ENCODE results near the gene OSBPL2.

OSBPL2 gene

GRCh38 chr20:62302341-62303061 is 64.2 kb downstream of the OSBPL2 start, which contains the start of gene ADRM1:
Gene ADRM1, plus strand, starts transcription at chr20:62302997. Its CDS starts 572 bp downstream, at chr20:62303569.
- peaks cover 0 to 56% of the 10 kb centered on the region in 2 experiments; a peak in 1 of 3 replicates for H3K36me3 ChIP-seq (ENCODE audit: control insufficient read depth in 2 of 2, insufficient read depth in 1 of 2, low read length in 2 of 2)
- no peaks in the 10 kb centered on the region for H3K9me3 ChIP-seq (ENCODE audit: control insufficient read depth, insufficient read depth, low read depth, low read length)
- CTCF ChIA-PET = interaction anchor here (0.6 to 1.1 kb wide), 7 partner anchors 66 to 197 kb away, joined by 3 to 10 read pairs (median 3); no protein-coding TSS in a partner anchor
- peaks cover 8% of the 10 kb centered on the region for H3K4me1 ChIP-seq (ENCODE audit: control insufficient read depth, insufficient read depth, low read length)
- POLR2A ChIA-PET = interaction anchor here (0.6 to 1.2 kb wide), 9 partner anchors 48 to 489 kb away, joined by 3 to 15 read pairs (median 4); partner anchors contain the start of genes LAMA5 and RPS21
- H3K27ac ChIP-seq (ENCODE audit: extremely low read depth, low read depth, low read length) = peak within 1 kb of the TSS; percentile 91
- H3K4me3 ChIP-seq (ENCODE audit: low read depth, low read length) = peak within 1 kb of the TSS; percentile 92
- peak; percentile 71 for TF ChIP-seq ZXDB (tag by site-specific recombination; IDR thresholded peaks at IDR 0.05)
- TF ChIP-seq ZNF174 (tag by site-specific recombination; IDR thresholded peaks at IDR 0.05) = no peak
- TF ChIP-seq ZSCAN23 (tag by site-specific recombination; IDR thresholded peaks at IDR 0.05) = no peak
- no peak for TF ChIP-seq ZNF311 (tag by site-specific recombination; IDR thresholded peaks at IDR 0.05; ENCODE audit: borderline replicate concordance)
- TF ChIP-seq ZNF37A (tag by site-specific recombination; IDR thresholded peaks at IDR 0.05) = no peak
- TF ChIP-seq ZNF302 (tag by site-specific recombination; IDR thresholded peaks at IDR 0.05; ENCODE audit: low read depth) = no peak
- no peak for TF ChIP-seq TRIM28 (IDR thresholded peaks at IDR 0.05; ENCODE audit: borderline replicate concordance, low read length)
- TF ChIP-seq ZNF549 (tag by site-specific recombination; IDR thresholded peaks at IDR 0.05) = no peak
- TF ChIP-seq HOXD13 (CRISPR knock-in tag; IDR thresholded peaks at IDR 0.05; ENCODE audit: borderline replicate concordance) = no peak
- TF ChIP-seq, protein P1, sequence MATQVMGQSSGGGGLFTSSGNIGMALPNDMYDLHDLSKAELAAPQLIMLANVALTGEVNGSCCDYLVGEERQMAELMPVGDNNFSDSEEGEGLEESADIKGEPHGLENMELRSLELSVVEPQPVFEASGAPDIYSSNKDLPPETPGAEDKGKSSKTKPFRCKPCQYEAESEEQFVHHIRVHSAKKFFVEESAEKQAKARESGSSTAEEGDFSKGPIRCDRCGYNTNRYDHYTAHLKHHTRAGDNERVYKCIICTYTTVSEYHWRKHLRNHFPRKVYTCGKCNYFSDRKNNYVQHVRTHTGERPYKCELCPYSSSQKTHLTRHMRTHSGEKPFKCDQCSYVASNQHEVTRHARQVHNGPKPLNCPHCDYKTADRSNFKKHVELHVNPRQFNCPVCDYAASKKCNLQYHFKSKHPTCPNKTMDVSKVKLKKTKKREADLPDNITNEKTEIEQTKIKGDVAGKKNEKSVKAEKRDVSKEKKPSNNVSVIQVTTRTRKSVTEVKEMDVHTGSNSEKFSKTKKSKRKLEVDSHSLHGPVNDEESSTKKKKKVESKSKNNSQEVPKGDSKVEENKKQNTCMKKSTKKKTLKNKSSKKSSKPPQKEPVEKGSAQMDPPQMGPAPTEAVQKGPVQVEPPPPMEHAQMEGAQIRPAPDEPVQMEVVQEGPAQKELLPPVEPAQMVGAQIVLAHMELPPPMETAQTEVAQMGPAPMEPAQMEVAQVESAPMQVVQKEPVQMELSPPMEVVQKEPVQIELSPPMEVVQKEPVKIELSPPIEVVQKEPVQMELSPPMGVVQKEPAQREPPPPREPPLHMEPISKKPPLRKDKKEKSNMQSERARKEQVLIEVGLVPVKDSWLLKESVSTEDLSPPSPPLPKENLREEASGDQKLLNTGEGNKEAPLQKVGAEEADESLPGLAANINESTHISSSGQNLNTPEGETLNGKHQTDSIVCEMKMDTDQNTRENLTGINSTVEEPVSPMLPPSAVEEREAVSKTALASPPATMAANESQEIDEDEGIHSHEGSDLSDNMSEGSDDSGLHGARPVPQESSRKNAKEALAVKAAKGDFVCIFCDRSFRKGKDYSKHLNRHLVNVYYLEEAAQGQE (tag by site-specific recombination; IDR thresholded peaks at IDR 0.05) = no peak
- TF ChIP-seq SCRT2 (tag by site-specific recombination; IDR thresholded peaks at IDR 0.05) = peak; percentile 36; the same call in 1 of the 2 replicates
- TF ChIP-seq YY2 (tag by site-specific recombination; IDR thresholded peaks at IDR 0.05) = no peak
- TF ChIP-seq ZNF221 (tag by site-specific recombination; IDR thresholded peaks at IDR 0.05; ENCODE audit: borderline replicate concordance) = no peak; the same call in 1 of the 2 replicates
- no peak for TF ChIP-seq ZNF16 (tag by site-specific recombination; IDR thresholded peaks at IDR 0.05; ENCODE audit: low read depth)
- TF ChIP-seq, protein P2, sequence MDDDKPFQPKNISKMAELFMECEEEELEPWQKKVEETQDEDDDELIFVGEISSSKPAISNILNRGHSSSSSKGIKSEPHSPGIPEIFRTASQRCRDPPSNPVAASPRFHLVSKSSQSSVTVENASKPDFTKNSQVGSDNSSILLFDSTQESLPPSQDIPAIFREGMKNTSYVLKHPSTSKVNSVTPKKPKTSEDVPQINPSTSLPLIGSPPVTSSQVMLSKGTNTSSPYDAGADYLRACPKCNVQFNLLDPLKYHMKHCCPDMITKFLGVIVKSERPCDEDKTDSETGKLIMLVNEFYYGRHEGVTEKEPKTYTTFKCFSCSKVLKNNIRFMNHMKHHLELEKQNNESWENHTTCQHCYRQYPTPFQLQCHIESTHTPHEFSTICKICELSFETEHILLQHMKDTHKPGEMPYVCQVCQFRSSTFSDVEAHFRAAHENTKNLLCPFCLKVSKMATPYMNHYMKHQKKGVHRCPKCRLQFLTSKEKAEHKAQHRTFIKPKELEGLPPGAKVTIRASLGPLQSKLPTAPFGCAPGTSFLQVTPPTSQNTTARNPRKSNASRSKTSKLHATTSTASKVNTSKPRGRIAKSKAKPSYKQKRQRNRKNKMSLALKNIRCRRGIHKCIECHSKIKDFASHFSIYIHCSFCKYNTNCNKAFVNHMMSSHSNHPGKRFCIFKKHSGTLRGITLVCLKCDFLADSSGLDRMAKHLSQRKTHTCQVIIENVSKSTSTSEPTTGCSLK (tag by site-specific recombination; IDR thresholded peaks at IDR 0.05) = no peak
- TF ChIP-seq ZNF214 (tag by site-specific recombination; IDR thresholded peaks at IDR 0.05; ENCODE audit: borderline replicate concordance) = no peak
- TF ChIP-seq ZNF473 (tag by site-specific recombination; IDR thresholded peaks at IDR 0.05) = no peak
- peak; percentile 98 for TF ChIP-seq GLIS2 (tag by site-specific recombination; IDR thresholded peaks at IDR 0.05)
- no peak for TF ChIP-seq ZNF571 (tag by site-specific recombination; IDR thresholded peaks at IDR 0.05)
- TF ChIP-seq ZNF510 (tag by site-specific recombination; IDR thresholded peaks at IDR 0.05; ENCODE audit: insufficient replicate concordance) = no peak
- no peak for TF ChIP-seq RBAK (tag by site-specific recombination; IDR thresholded peaks at IDR 0.05)
- TF ChIP-seq ZNF837 (tag by site-specific recombination; IDR thresholded peaks at IDR 0.05) = no peak
- TF ChIP-seq ZNF23 (tag by site-specific recombination; IDR thresholded peaks at IDR 0.05; ENCODE audit: borderline replicate concordance) = no peak
- TF ChIP-seq ZBTB44 (tag by site-specific recombination; IDR thresholded peaks at IDR 0.05) = peak; percentile 53; the same call in 1 of the 2 replicates
- TF ChIP-seq, protein P3, sequence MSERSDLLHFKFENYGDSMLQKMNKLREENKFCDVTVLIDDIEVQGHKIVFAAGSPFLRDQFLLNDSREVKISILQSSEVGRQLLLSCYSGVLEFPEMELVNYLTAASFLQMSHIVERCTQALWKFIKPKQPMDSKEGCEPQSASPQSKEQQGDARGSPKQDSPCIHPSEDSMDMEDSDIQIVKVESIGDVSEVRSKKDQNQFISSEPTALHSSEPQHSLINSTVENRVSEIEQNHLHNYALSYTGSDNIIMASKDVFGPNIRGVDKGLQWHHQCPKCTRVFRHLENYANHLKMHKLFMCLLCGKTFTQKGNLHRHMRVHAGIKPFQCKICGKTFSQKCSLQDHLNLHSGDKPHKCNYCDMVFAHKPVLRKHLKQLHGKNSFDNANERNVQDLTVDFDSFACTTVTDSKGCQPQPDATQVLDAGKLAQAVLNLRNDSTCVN (tag by site-specific recombination; optimal IDR thresholded peaks at IDR 0.05) = peak; percentile 78
- TF ChIP-seq ZNF24 (tag by site-specific recombination; IDR thresholded peaks at IDR 0.05) = peak; percentile 55; the same call in 1 of the 2 replicates
- TF ChIP-seq ZNF146 (tag by site-specific recombination; IDR thresholded peaks at IDR 0.05) = no peak
- TF ChIP-seq ZNF362 (tag by site-specific recombination; IDR thresholded peaks at IDR 0.05) = no peak

Measured in HEK293 (cell line).